GM12878 (cell line): Measurements from ENCODE around the gene ARTN. TPM values are rescaled to one million over a fixed set of nuclear protein-coding genes. Genes with fewer than 3 reads are reported as not detected.

ENCODE experiments used
- BHLHE40 ChIP-seq, 2 experiments: fragments of 450-650 bp in 1 of 2; IDR thresholded peaks; 2 replicates each; pipeline ENCODE4 v1.6.1; 2011 to 2017; ENCODE audit warnings: low read depth in 2 of 2, borderline replicate concordance in 1 of 2, improper control_type of control experiment in 1 of 2, low read length in 1 of 2, mild to moderate bottlenecking in 1 of 2
- BRCA1 ChIP-seq: IDR thresholded peaks from 2 replicates; pipeline ENCODE4 v1.6.1; 2011; ENCODE audit warnings: low read depth, low read length, improper control_type of control experiment
- CBFB ChIP-seq: IDR thresholded peaks from 2 replicates; pipeline ENCODE4 v1.6.1; 2016; ENCODE audit warnings: antibody characterized with exemption, low read depth
- CEBPB ChIP-seq, 2 experiments: fragments of 150-350 bp in 1 of 2; IDR thresholded peaks; 2 replicates each; pipeline ENCODE4 v1.6.1; 2012 to 2014; ENCODE audit warnings: low read depth in 2 of 2, low read length in 2 of 2, borderline replicate concordance in 1 of 2, inconsistent platforms in 1 of 2
- CHD2 ChIP-seq: IDR thresholded peaks from 2 replicates; pipeline ENCODE4 v1.6.1; 2011; ENCODE audit warnings: low read depth, low read length, improper control_type of control experiment, borderline replicate concordance
- CREM ChIP-seq: IDR thresholded peaks from 2 replicates; pipeline ENCODE4 v1.6.1; 2014; ENCODE audit warnings: antibody characterized with exemption, low read depth
- HDGF ChIP-seq: fragments of 450-650 bp; IDR thresholded peaks from 2 replicates; pipeline ENCODE4 v1.6.1; 2016; ENCODE audit warnings: antibody characterized with exemption
- IRF3 ChIP-seq: fragments of 450-650 bp; IDR thresholded peaks from 2 replicates; pipeline ENCODE4 v1.6.1; 2014; ENCODE audit warnings: mild to moderate bottlenecking
- MYB ChIP-seq: fragments of 150-350 bp; IDR thresholded peaks from 2 replicates; pipeline ENCODE4 v1.6.1; 2014; ENCODE audit warnings: mild to moderate bottlenecking, low read depth, low read length, borderline replicate concordance
- MYC ChIP-seq: IDR thresholded peaks from 2 replicates; pipeline ENCODE4 v1.6.1; 2011; ENCODE audit warnings: mild to moderate bottlenecking, low read length, moderate library complexity, inconsistent platforms; ENCODE audit not compliant: insufficient read depth, insufficient replicate concordance, insufficient read length, severe bottlenecking
- NBN ChIP-seq: fragments of 450-650 bp; IDR thresholded peaks from 2 replicates; pipeline ENCODE4 v1.6.1; 2016
- NRF1 ChIP-seq: conservative IDR thresholded peaks from 2 replicates; pipeline ENCODE4 v1.6.1; 2011; ENCODE audit warnings: mild to moderate bottlenecking, low read depth, low read length, improper control_type of control experiment
- POLR2AphosphoS2 ChIP-seq: IDR thresholded peaks from 2 replicates; pipeline ENCODE4 v1.6.1; 2011; ENCODE audit warnings: low read depth, mild to moderate bottlenecking, low read length, improper control_type of control experiment, moderate library complexity
- SP1 ChIP-seq: IDR thresholded peaks from one replicate; pipeline ENCODE4 v1.6.1; 2011; ENCODE audit warnings: low read depth, low read length
- TAF1 ChIP-seq: IDR thresholded peaks from 2 replicates; pipeline ENCODE4 v1.6.1; 2011; ENCODE audit warnings: mild to moderate bottlenecking, low read depth, low read length, borderline replicate concordance
- ZBTB33 ChIP-seq: fragments of 450-650 bp; IDR thresholded peaks from 2 replicates; pipeline ENCODE4 v1.6.1; 2017; ENCODE audit warnings: mild to moderate bottlenecking
- ZNF24 ChIP-seq: fragments of 450-650 bp; IDR thresholded peaks from 2 replicates; pipeline ENCODE4 v1.6.1; 2017; ENCODE audit warnings: antibody characterized with exemption, mild to moderate bottlenecking
- polyA plus RNA-seq, 11 experiments: library from polyadenylated mRNA; depleted of rRNA in 4 of 11; unstranded in 6 of 11; stranded (reverse) in 5 of 11; fragments of >200 nt; fragmentation: Nextera tagmentation in 4 of 11; fragmentation: Illumina TruSeq in 1 of 11; extraction: Ambion mirVana in 4 of 11; extraction: Trizol in 1 of 11; gene quantifications; 1 replicate in 1 of 11; 2 replicates in 10 of 11; pipeline versions ENCODE4 v1.2.1 to v1.2.3, GENCODE V29; 2011 to 2016; ENCODE audit warnings: inconsistent platforms in 2 of 11, missing spikeins in 2 of 11, low read depth in 1 of 11
- total RNA-seq, 4 experiments: library from RNA; depleted of rRNA in 3 of 4; stranded (reverse); fragments of >200 nt in 3 of 4; fragmentation: Illumina TruSeq in 1 of 4; extraction: Trizol in 1 of 4; gene quantifications; 2 replicates each; pipeline versions ENCODE4 v1.2.1 to v1.2.3, GENCODE V29; 2013 to 2021
- TF ChIP-seq, protein P1 (sequence below): fragments of 450-650 bp; IDR thresholded peaks from 2 replicates; pipeline ENCODE4 v1.6.1; 2018; ENCODE audit warnings: borderline replicate concordance, mild to moderate bottlenecking; ENCODE audit not compliant: partially characterized antibody
- TF ChIP-seq, protein P2 (sequence below): fragments of 450-650 bp; IDR thresholded peaks from 2 replicates; pipeline ENCODE4 v1.6.1; 2016; ENCODE audit warnings: mild to moderate bottlenecking, moderate library complexity, borderline replicate concordance

The ARTN gene
- total and polyA plus RNA-seq, 10 of the 15 experiments (the other 5 are each of a cell fraction or from before 2014, with no cell fraction given) = 0.06 to 2.1 (median 0.34) TPM; not detected in 1

GRCh38 chr1:43946236-43947060 lies 12.8 kb downstream of the ARTN start, which contains the start of gene IPO13 (continued):
- TF ChIP-seq POLR2AphosphoS2 (no peak; the same call in 1 of the 2 replicates), MYB (peak; percentile 99), NBN (peak; percentile 86), NRF1 (peak; percentile 3; the same call in 1 of the 2 replicates), BHLHE40 (IDR thresholded peaks at IDR 0.05; ENCODE audit: borderline replicate concordance in 1 of 2, low read depth in 2 of 2, low read length in 1 of 2) (peak; percentile 54 to 78; a peak in 3 of 4 replicates), CREM (peak; percentile 73; the same call in 1 of the 2 replicates), CEBPB (IDR thresholded peaks at IDR 0.05; ENCODE audit: borderline replicate concordance in 1 of 2, low read depth in 2 of 2, low read length in 2 of 2) (peak in 1 of 2 experiments; percentile 5; a peak in 1 of 4 replicates), BRCA1 (no peak; the same call in 1 of the 2 replicates), ZNF24 (no peak), HDGF (peak; percentile 95; the same call in 1 of the 2 replicates), ZBTB33 (peak; percentile 74; the same call in 1 of the 2 replicates), SP1 (peak; percentile 56), CHD2 (0 out of 2 replicates have a peak, but pooled peaks have one; percentile 47), MYC (peak; percentile 84), CBFB (peak; percentile 68; the same call in 1 of the 2 replicates), TAF1 (peak; percentile 89), IRF3 (peak; percentile 55)
- TF ChIP-seq, protein P1, sequence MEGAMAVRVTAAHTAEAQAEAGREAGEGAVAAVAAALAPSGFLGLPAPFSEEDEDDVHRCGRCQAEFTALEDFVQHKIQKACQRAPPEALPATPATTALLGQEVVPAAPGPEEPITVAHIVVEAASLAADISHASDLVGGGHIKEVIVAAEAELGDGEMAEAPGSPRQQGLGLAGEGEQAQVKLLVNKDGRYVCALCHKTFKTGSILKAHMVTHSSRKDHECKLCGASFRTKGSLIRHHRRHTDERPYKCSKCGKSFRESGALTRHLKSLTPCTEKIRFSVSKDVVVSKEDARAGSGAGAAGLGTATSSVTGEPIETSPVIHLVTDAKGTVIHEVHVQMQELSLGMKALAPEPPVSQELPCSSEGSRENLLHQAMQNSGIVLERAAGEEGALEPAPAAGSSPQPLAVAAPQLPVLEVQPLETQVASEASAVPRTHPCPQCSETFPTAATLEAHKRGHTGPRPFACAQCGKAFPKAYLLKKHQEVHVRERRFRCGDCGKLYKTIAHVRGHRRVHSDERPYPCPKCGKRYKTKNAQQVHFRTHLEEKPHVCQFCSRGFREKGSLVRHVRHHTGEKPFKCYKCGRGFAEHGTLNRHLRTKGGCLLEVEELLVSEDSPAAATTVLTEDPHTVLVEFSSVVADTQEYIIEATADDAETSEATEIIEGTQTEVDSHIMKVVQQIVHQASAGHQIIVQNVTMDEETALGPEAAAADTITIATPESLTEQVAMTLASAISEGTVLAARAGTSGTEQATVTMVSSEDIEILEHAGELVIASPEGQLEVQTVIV = peak; percentile 91
- TF ChIP-seq, protein P2, sequence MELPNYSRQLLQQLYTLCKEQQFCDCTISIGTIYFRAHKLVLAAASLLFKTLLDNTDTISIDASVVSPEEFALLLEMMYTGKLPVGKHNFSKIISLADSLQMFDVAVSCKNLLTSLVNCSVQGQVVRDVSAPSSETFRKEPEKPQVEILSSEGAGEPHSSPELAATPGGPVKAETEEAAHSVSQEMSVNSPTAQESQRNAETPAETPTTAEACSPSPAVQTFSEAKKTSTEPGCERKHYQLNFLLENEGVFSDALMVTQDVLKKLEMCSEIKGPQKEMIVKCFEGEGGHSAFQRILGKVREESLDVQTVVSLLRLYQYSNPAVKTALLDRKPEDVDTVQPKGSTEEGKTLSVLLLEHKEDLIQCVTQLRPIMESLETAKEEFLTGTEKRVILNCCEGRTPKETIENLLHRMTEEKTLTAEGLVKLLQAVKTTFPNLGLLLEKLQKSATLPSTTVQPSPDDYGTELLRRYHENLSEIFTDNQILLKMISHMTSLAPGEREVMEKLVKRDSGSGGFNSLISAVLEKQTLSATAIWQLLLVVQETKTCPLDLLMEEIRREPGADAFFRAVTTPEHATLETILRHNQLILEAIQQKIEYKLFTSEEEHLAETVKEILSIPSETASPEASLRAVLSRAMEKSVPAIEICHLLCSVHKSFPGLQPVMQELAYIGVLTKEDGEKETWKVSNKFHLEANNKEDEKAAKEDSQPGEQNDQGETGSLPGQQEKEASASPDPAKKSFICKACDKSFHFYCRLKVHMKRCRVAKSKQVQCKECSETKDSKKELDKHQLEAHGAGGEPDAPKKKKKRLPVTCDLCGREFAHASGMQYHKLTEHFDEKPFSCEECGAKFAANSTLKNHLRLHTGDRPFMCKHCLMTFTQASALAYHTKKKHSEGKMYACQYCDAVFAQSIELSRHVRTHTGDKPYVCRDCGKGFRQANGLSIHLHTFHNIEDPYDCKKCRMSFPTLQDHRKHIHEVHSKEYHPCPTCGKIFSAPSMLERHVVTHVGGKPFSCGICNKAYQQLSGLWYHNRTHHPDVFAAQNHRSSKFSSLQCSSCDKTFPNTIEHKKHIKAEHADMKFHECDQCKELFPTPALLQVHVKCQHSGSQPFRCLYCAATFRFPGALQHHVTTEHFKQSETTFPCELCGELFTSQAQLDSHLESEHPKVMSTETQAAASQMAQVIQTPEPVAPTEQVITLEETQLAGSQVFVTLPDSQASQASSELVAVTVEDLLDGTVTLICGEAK = peak; percentile 83
